Fibroblast of pulmonary artery (primary cell): ENCODE measurements around the gene CLDN7.
A peak's percentile ranks its signal among the peaks of the same experiment; 100 is the strongest.

Experiments used
- DNase-seq: peaks from one replicate; pipeline ENCODE4 v3.0.0-alpha.2; 2010; ENCODE audit warnings: low read depth
- H3K4me3 ChIP-seq: replicated peaks from 2 replicates; pipeline ENCODE4 v1.5.1; 2011; ENCODE audit warnings: low read depth, mild to moderate bottlenecking, control low read depth, low read length, moderate library complexity
- CTCF ChIP-seq: IDR thresholded peaks from 2 replicates; pipeline ENCODE4 v1.5.1; 2011; ENCODE audit warnings: mild to moderate bottlenecking, control low read depth, low read length, inconsistent platforms; ENCODE audit errors: missing control alignments

Gene CLDN7

GRCh38 chr17:7218758-7219157, 43.5 kb downstream of the CLDN7 start:
- H3K4me3 ChIP-seq, result no peak overlapping the region
- no peak for DNase-seq
- TF ChIP-seq CTCF, result no peak

GRCh38 chr17:7218166-7218565, 44.1 kb downstream of the CLDN7 start:
- DNase-seq, result no peak
- TF ChIP-seq CTCF, result no peak
- H3K4me3 ChIP-seq, result peak overlapping the region; percentile 80

GRCh38 chr17:7217113-7217987, 44.9 kb downstream of the CLDN7 start:
- no peak for TF ChIP-seq CTCF
- DNase-seq, result peak; percentile 84
- peak overlapping the region; percentile 80 for H3K4me3 ChIP-seq

GRCh38 chr17:7216242-7217112, 45.8 kb downstream of the CLDN7 start:
- no peak for DNase-seq
- TF ChIP-seq CTCF, result no peak
- H3K4me3 ChIP-seq, result peak overlapping the region; percentile 80

GRCh38 chr17:7215652-7216180, 46.6 kb downstream of the CLDN7 start:
- DNase-seq, result no peak
- H3K4me3 ChIP-seq, result peak overlapping the region; percentile 80
- TF ChIP-seq CTCF, result no peak

- no peak for TF ChIP-seq CTCF
- no peak for DNase-seq
- peak overlapping the region; percentile 61 for H3K4me3 ChIP-seq
Measured at GRCh38 chr17:7215136-7215638, 47.1 kb downstream of the CLDN7 start.
